Stimulated activated naive CD4-positive, alpha-beta T cell (primary cell): ENCODE data around the gene SORCS3.

ENCODE experiments used
- DNase-seq, 6 experiments: peaks; one replicate each; lab custom pipeline; 2025; lab: John Stamatoyannopoulos, UW

Gene SORCS3

DNA sequence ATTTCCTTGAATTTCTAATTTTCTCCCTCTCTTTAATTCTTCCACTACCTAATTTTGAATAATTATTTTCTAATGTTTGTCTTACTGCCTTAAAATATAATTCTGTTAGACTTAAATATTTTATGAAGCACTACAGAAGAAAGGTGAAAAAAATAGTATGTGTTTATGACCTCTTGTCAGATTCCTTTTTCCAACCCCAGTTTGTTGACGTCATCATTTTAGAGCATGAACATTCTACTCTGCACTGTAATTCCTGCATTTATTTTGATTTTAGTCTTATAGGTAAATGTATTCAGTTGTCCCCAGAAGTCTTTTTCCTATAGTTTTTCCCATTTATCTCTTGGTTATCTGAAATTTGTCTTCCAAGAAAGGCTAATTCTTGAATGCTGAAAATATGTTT lies 468.1 kb downstream of the SORCS3 start:
- DNase-seq: no peak

DNA sequence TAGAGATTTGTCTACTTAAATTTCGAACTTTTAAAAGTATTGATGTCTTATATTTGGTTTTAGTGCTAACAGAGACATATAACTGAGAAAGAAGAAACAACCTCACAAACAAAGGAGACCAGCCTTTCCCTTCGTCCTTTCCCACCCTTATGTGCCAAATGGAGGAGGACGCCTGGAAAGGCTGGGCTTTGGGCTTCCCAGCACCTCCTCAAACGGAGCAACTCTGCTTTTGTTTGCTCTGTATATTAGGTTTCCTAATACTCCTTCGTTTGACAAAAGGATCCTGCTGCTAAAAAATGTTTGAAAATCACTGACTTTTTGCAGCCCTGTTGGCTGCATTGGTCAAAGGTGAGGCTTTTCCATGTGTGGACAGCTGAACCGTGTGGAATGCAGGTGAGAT lies 471.8 kb downstream of the SORCS3 start:
- DNase-seq: no peak

DNA sequence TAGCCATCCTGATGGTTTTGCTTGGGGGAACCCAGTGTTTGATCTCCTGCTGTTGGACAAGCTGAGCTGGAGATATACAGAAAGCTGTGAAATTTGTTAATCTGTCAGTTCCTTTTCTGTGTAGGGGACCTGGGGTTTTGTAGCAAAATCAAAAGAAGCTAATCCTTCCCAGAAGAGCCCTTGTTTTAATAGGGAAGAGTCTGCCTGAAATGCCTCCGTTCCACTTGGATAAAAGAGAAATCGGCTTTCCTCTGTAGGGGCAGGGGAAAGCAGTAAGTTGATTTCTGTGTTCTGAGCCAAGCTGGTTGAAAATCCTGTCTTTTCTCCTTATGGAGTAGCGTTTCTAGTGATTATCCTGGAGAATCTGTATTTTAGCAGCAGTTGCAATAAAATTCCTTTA lies 472.6 kb downstream of the SORCS3 start:
- no peak for DNase-seq

DNA sequence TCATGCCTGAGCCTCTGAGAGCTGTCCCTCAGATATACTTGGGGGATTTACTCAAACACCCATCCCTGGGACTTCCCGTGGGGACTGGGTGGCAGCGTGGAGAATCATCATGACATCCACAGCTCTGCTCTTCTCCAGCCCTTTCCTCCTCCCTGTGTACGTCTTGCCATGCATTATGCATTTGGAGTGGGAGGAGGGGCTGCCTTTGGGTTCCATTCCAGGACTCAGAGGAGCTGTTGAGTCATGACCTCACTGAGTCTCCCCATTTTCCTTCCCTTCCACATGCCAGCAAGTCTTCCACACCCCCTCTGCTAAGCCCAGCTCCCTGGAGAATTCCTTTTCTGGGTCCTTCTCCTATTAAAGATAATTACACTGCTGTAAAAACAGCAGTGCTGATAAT lies 480.7 kb downstream of the SORCS3 start:
- DNase-seq: no peak

DNA sequence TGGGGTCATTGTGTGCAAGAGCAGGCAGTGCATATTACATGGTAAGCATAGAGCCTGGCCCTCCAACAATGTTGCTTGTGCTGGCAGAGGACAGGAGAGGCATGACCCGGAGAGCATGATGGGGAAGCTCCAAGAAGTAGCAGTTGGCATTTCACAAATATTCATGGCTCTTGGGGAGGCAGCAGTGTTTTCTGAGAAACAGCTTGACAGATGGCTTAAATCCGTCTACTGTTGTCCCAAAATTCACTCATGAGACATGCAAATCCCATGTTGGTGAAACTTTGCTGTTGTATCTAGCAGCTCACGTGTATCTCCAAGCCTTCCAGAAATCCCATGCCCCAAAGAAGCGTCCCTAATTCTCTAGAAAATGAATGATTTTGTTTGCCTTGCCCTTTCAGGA lies 487.0 kb downstream of the SORCS3 start:
- no peak for DNase-seq

DNA sequence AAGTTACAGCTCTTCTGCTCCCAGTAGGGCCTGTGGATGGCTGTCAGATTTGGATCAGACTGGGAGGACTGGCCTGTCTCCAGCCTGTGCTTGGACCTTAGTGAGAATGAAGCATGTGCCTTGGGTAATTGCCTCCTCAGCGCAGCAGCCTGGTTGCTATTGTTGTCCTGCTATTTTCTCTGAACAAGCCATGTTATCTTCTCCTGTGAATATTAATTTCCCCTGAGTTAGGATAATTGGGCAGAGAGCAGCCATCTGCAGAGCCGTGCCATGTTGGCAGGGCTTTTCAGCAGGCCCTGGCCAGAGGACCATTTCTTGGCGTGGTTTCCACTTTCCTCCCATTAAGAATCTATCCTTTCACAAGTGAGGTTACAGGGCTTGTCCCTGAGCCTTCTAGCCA lies 497.3 kb downstream of the SORCS3 start:
- DNase-seq: no peak

DNA sequence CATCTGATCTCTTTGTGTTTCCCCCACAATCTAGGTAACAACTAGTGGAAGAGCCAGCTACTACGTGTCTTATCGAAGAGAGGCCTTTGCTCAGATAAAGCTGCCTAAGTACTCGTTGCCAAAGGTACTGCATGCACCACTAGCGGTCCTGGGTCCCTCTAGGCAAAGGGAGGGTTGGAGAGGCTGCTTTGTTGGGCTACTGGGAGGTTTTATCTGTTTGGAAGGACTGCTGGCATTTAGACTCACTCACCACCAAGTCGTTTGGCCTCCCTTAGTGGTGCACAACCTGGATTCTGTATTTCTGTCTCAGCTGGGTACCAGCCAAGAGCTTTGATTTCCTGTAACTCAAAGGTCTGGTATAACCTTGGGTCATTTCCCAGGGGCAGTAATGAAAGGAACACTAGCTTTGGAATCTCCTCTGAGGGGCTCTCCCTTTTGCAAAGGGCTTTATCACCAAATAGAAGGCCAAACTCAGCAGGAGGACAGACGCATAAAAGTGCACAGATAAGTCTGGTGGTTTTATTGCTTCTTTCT lies 498.3 kb downstream of the SORCS3 start:
- DNase-seq: no peak

DNA sequence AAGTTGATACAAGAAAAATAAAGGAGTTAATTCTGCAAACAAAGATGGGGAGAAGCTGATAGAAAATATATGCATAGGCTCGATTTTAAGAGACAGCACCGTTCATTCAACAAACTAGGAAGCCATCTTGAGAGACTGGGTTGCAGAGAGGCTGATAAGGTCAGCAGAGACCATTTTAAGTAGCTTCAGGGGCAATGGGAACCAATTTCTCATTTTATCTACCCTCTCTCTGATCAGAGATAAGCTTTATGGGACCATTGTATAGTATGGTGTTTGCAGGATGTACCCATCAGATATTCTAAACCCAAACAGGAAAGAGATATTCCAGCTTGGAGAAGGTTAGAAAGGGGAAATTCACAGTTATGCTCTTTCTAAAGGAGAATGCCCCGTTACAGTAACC lies 499.5 kb downstream of the SORCS3 start:
- no peak for DNase-seq

DNA sequence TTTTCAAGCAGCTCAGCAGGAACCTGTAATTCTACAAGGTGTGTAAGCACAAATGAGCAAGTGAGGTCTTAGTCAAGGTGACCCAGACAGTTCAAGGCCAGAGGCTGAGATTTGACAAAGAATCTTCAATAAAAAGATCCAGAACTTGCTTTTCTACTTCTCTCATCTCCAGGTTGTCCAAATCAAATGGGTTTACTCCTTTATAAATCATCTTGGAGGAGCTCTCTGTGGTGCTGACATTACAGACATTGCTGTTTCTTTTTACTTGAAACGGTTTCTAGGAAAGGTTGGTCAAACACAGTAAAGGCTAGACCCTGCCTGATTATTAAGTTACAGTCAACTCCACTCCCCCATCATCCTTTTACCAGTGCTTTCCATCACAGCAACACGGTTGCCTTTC lies 504.6 kb downstream of the SORCS3 start:
- DNase-seq: no peak

DNA sequence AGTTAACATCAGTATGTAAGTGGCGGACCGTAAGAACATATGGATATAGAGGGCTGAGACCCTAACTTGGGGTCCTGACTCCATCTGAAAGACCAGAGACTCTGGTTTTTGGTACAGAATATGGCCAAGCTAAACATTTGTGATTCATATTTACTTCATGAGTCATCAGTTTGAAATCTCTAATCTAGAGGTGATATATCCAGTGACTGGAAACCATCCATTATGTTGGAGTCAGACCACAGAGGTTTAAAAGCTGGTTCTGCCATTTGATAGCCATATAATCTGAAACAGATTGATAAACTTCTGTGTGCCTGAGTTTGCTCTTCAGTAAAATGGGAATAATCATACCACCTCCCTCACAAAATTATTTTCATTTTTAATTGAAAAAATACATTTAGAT lies 505.3 kb downstream of the SORCS3 start:
- DNase-seq: no peak

DNA sequence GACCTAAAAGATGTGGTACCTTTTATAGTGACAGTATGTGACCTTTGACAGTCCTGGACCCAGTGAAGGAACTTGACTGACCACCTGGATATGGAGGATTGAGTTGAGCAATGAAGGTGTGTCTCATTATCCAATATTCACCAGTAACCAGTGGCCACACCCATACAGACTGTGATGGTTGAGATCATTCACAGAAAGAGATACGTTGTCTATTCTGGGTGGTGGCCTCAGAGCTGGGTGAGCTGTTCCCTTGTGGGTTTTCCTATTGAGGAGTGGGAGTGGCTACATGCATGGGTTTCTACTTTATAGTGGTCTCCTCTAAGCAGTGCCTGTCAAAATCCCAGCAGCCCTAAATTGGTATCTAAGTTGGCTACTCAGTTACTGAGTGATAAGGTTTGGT lies 507.4 kb downstream of the SORCS3 start:
- no peak for DNase-seq

DNA sequence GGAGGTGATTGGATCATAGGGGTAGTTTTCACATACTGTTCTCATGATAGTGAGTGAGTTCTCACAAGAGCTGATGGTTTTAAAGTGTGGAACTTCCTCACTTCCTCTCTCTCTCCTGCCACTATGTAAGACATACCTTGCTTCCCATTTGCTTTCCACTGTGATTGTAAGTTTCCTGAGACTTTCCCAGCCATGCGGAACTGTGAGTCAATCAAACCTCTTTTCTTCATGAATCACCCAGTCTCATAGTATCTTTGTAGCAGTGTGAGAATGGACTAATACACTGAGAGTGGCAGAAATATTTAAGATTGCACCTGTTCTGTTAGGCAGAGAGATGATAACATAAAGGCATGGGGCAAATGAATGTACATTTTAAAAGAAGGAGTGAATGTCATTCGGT lies 507.8 kb downstream of the SORCS3 start:
- DNase-seq: no peak

DNA sequence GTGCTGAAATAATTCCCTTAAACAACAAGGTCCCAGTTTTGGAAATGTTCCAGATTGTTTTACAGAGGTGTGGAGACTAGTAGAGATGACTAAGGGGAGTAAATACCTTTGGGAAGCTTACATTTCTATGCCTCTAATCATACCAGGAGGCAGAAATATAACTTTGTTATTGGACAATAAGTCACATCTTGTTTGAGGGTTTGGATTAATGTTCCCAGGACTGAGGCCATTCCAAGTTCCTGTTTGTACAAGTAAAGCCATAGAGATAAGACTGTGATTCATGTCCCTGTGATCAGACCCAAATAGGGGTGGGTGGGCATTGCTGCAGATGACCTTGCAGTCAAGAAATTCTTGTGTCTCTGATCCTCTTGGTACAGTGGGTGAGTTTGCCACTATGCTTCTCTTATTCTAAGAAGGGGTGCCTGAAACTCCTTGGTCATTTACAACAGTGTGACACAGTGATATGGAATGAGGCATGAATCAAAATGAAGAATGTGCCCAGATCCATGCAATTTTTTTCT lies 508.3 kb downstream of the SORCS3 start:
- no peak for DNase-seq

DNA sequence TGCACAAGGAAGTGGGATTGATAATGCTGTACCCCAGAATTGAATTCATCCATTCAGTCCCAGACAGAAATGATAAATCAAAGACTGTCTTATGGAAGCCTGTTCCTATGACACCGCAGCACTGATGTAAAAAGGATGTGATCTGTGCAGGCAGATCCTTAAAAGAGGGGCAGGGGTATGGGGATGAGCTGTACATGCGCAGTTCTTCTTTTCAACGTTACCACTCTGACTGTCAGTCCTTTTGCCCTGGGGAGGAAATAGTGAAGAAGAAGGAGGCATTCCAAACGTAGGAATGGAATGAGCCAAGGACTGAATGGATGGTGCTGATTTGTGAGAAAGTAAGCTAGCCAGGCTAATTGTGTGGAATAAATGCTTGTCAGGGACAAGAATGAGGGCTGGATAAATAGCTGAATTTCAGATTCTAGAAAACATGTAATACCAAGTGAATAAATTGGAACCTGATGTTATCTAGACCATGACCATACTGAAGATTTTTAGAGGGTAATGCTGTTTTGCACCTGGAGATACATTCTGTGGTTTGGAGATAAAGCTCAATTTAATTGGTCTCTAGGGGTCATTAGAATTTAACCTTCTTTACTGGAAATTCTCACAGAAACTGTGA lies 509.3 kb downstream of the SORCS3 start:
- DNase-seq: no peak

DNA sequence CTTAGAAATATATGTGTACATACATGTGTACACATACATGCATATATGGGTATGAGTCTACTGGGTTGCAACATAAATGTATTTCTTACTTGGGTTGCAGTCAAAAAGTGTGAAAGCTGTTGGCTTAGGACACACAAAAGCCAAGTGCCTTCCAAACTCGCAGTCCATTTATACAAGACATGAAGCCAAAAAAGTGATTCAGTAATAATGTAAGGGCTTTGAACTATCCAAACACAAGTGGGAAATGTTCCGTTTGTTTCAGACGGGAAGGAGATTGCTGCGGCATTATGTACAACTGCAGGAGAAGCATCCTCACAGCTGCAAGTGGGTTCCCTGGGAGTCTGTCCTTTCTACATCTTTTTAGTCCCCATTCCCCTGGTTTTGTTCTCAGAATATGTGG lies 513.6 kb downstream of the SORCS3 start:
- no peak for DNase-seq

DNA sequence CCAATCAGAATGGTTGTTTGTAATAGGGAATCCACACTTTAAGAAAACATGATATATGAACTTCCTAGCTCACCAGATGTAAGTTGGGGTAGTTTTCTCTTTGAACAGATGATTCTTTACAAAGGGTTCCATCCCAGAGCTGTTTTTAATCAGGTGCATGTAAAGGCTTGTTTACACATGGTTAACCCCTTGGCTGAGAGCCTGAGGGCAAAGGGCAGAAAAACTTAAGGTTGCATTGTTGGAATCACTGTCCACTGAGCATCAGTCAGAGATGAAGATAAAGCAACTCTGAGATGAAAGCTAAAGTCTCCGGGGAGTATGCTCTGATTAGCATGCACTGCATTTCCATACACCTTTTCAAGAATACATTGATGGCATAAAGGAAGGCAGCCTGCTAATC lies 518.2 kb downstream of the SORCS3 start:
- no peak for DNase-seq

DNA sequence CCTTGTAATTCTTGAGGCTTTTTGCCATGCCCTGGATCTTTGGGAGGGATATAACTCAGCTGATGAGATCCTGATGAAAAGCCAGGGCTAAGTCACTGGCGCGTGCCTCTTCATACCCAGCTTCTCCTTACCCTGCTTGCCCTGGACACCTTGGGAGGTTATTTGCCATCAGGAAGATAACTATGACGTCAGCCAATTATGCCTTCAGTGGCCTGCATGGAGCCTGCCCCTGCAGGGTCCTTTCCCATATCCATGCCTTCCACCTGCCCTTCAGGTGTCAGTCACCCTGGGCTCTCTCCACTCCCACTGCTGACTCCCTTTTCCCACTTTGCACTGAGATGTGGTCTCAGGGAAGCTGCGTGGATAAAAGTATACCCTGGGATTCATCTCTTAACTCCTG lies 520.1 kb downstream of the SORCS3 start:
- DNase-seq: no peak

DNA sequence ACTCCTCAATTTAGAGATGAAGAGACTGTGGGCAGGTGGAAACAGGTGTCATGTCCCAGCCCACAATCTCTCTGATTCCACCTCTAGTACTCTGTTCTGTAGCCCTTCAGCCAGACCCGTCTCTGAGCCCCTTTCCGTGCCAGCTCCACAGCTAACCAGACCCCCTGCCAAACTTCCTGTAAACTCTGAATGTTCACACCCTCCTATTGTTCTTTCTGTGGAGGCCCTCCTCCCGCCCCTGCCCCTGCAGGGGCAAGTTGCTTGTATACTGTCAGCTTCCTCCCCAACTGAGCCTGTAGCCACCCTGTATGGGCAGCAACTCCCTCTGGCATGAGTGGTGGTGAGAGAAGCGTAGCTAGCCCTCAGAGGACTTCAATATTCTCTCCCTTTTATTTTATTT lies 520.7 kb downstream of the SORCS3 start:
- DNase-seq: no peak

DNA sequence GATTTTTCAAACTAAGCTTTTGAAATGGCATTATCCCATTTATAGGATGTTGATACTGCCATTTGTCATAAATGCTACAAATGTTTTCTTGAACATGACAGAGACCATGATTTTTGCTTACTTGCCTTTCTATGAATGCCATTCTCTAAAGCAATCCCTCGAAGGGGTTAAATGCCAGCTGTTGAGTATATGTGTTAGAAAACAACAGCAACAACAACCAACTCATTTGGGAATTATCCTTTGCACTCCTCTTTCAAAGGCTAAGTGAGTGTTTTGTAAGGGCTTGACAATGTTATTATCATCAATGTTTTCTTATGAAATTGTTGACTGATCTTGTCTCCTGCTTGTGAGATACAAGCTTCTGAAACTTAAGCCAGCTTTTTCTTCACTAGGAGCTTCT lies 529.4 kb downstream of the SORCS3 start:
- no peak for DNase-seq

DNA sequence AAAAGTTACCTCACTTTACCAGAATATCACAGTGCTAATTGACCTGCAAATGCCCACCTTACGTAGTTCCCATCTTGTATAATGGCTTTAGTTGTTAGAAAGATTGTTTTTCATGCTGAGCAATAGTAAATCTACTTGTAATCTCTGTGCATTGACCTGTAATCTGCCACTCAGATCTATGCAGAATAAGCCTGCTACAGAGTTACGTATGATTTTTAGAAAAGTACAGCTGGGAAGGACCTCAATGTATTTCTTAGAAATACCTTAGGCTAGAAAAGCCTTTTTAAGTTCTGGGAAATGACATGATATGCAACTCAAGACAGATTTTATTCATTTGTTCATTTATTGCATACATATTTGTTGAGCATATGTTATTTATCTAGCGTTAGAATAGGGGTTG lies 530.9 kb downstream of the SORCS3 start:
- no peak for DNase-seq

DNA sequence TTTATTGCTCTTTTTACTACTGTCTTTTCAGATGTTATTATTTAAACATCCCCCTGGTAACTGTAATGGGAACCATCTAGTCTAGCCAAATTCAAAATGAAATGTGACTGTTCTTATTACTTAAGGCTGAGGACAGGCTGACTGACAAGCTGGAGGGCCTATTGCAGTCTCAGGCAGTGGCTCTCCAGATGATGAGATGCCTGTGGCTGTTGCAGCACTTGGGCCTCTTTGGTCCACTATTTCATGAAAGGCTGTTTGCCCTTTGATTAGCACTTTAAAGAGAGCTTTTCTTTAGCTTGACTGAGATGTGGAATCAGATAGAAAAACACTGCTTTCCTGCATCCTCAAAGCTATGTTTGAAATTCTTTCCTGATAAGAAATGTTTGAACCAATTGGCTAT lies 540.5 kb downstream of the SORCS3 start:
- no peak for DNase-seq

DNA sequence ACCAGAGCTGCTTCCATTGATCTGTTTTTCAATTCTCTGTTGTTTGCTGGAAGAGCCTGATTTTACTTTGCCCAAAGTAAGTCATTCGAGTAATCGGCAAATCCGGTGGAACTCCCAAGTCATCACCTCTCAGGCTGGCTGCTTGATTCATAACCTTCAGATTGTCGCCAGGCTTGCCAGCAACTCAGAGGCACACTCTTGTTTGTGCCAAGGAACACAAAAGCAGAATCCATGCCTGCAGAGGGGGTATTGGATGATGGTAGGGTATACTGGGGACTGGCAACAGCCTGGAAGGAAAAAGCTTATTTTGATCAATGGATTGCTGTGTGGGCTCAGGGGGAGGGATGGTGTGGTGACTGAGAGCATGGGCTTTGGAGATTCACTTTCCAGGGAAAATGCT lies 542.4 kb downstream of the SORCS3 start:
- DNase-seq: no peak

DNA sequence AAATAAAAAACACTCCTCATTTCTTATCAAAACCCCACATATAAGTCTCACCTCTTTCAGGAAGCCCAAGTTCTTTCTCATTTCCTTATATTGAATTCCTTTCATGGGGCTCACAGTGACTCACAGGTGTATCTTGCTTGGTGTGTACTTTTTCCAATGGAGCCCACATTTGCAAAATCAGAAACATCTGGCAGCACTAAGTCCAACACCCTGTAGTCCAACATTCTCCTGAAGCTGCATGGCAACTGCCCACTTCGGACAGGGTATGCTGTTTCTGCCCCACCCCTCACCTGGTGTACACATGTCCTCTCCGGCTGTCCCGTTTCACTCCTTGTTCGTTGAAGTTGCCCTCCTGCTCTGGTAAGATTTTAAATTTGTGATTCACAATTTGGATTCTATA lies 544.1 kb downstream of the SORCS3 start:
- DNase-seq: no peak

DNA sequence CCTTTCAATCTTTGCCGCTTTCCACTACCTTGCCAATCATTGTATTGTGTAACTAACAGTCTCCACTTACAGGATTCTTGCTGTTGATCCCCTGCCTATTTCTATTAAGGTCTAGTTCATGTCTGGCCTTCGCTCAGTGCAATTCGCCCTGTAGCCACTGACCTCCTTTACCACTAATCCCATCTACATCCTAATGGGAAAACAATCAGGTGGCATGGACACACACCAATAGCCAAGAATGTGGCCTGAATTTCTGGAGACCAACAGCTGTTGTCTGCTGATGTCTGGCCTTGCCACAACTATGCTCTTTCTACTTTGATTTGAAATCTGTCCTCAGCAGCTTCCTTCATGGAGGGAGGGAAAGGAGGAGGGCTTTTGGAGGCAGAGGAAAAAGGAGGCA lies 546.2 kb downstream of the SORCS3 start:
- DNase-seq: no peak
